Esophagus muscularis mucosa (tissue), 4 donors: ENCODE data around the gene ADGRB3. TPM values are rescaled to one million over a fixed set of nuclear protein-coding genes. Genes with fewer than 3 reads are reported as not detected.
"Not testable (repeated sequence)": the region's sequence is repeated elsewhere in the genome, so short reads cannot be mapped to it uniquely, and the experiment has no call there.

ENCODE experiments used
- DNase-seq: peaks from one replicate; pipeline ENCODE4 v3.0.0-alpha.2; 2017; ENCODE audit errors: extremely low spot score
- H3K27ac ChIP-seq, 4 donors: fragments of 200-600 bp; sonication (generic); replicated peaks in 1 of 4; 1 replicate in 3 of 4; 2 replicates in 1 of 4; pipeline ENCODE4 v1.5.1; 2016 to 2019; ENCODE audit warnings: mild to moderate bottlenecking in 1 of 4
- H3K27me3 ChIP-seq, 4 donors: fragments of 200-600 bp; sonication (generic); one replicate each; pipeline versions ENCODE4 v1.5.1 to v1.6.0; 2016 to 2019
- H3K36me3 ChIP-seq, 4 donors: fragments of 200-600 bp; sonication (generic); one replicate each; pipeline ENCODE4 v1.5.1; 2016 to 2019
- H3K4me1 ChIP-seq, 4 donors: fragments of 200-600 bp; sonication (generic); one replicate each; pipeline ENCODE4 v1.5.1; 2016 to 2019
- H3K4me3 ChIP-seq, 4 donors: fragments of 200-600 bp; sonication (generic); 1 replicate in 2 of 4; 2 replicates in 2 of 4; pipeline ENCODE4 v1.5.1; 2016 to 2019; ENCODE audit warnings: mild to moderate bottlenecking in 4 of 4, moderate library complexity in 1 of 4
- H3K9me3 ChIP-seq, 4 donors: fragments of 200-600 bp; sonication (generic); 1 replicate in 3 of 4; 2 replicates in 1 of 4; pipeline ENCODE4 v1.5.1; 2016 to 2019
- CTCF ChIP-seq, 3 experiments: fragments of 200-600 bp in 2 of 3; fragments of 450-650 bp in 1 of 3; sonication (generic) in 2 of 3; IDR thresholded peaks; one replicate each; pipeline ENCODE4 v1.5.1; 2017 to 2019; ENCODE audit warnings: antibody characterized with exemption in 3 of 3, mild to moderate bottlenecking in 2 of 3, moderate library complexity in 1 of 3
- EP300 ChIP-seq: sonication (generic); formaldehyde crosslinking; IDR thresholded peaks from one replicate; pipeline ENCODE4 v1.6.1; 2017; ENCODE audit warnings: antibody characterized with exemption
- POLR2A ChIP-seq: fragments of 450-650 bp; IDR thresholded peaks from one replicate; pipeline ENCODE4 v1.6.1; 2017; ENCODE audit warnings: antibody characterized with exemption, moderate library complexity, mild to moderate bottlenecking, low read depth
- POLR2AphosphoS5 ChIP-seq, 2 donors: sonication (generic); formaldehyde crosslinking; IDR thresholded peaks; one replicate each; pipeline ENCODE4 v1.6.1; 2017; ENCODE audit warnings: antibody characterized with exemption in 2 of 2
- WGBS: methylation state at CpG from one replicate; pipeline ENCODE4 v1.1.5; 2018; 5-methylcytosine and 5-hydroxymethylcytosine counted together
- intact Hi-C: fragments of 100-400 bp; cut with DNase I; formaldehyde crosslinking; loops from one replicate; pipeline ENCODE4 v1.15.1; 2023
- small RNA-seq, 3 donors: library from RNA; depleted of rRNA; stranded (forward); fragments of <200 nt; gene quantifications; one replicate each; pipeline ENCODE3, GENCODE V24; 2016
- total RNA-seq, 4 donors: library from RNA; depleted of rRNA; stranded (reverse); fragments of >200 nt; gene quantifications; one replicate each; pipeline versions ENCODE4 v1.1.0 to v1.2.1, GENCODE V29; 2016

ADGRB3 gene
- total RNA-seq, 4 donors from 2014 or later, result 4.9 to 6.3 (median 5.8) TPM

GRCh38 chr6:69424581-69424980, 789.5 kb downstream of the ADGRB3 start:
- Histone ChIP-seq H3K27me3 (no peaks in the 10 kb centered on the region), H3K4me1 (peaks cover 0 to 12% (median 8%) of the 10 kb centered on the region in 4 donors), H3K27ac (no peak overlapping the region), H3K9me3 (no peaks in the 10 kb centered on the region), H3K36me3 (no peaks in the 10 kb centered on the region), H3K4me3 (no peak overlapping the region)
- DNase-seq, result no peak
- intact Hi-C loops, result no loop called here
- WGBS, result 71% methylated on average over 3 of the region's 3 CpGs
- no peak for TF ChIP-seq CTCF (IDR thresholded peaks at IDR 0.05)
- TF ChIP-seq POLR2AphosphoS5 (IDR thresholded peaks at IDR 0.05), result no peak
- TF ChIP-seq EP300, result no peak
- no peak for TF ChIP-seq POLR2A

- WGBS, result 62% methylated on average over 5 of the region's 5 CpGs
- TF ChIP-seq POLR2A (no peak), EP300 (no peak), POLR2AphosphoS5 (IDR thresholded peaks at IDR 0.05) (no peak), CTCF (IDR thresholded peaks at IDR 0.05) (no peak)
These were observed 792.8 kb downstream of the ADGRB3 start for GRCh38 chr6:69427882-69428281.

DNA sequence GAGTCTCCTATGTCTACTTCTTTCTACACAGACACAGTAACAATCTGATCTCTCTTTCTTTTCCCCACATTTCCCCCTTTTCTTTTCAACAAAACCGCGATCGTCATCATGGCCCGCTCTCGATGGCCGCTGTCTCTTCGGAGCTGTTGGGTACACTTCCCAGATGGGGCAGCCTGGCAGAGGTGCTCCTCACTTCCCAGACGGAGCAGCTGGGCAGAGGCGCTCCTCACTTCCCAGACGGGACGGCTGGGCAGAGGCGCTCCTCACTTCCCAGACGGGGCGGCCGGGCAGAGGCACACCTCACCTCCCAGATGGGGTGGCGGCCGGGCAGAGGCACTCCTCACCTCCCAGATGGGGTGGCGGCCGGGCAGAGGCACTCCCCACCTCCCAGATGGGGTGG, 797.1 kb downstream of the ADGRB3 start:
- H3K36me3 ChIP-seq, H3K9me3 ChIP-seq, DNase-seq, H3K4me3 ChIP-seq, H3K4me1 ChIP-seq, H3K27me3 ChIP-seq, intact Hi-C loops, H3K27ac ChIP-seq: not testable (repeated sequence)
- 90% methylated on average over 17 of the region's 19 CpGs for WGBS

More at GRCh38 chr6:69427882-69428281, 792.8 kb downstream of the ADGRB3 start:
- intact Hi-C loops, result no loop called here
- no peak overlapping the region for H3K27ac ChIP-seq
- no peaks in the 10 kb centered on the region for H3K9me3 ChIP-seq
- no peak overlapping the region for H3K4me3 ChIP-seq
- no peaks in the 10 kb centered on the region for H3K36me3 ChIP-seq
- no peak for DNase-seq
- H3K4me1 ChIP-seq, result peaks cover 0 to 7% (median 3%) of the 10 kb centered on the region in 4 donors
- H3K27me3 ChIP-seq, result no peaks in the 10 kb centered on the region

- intact Hi-C loops, H3K9me3 ChIP-seq, DNase-seq, H3K4me1 ChIP-seq, H3K4me3 ChIP-seq, H3K36me3 ChIP-seq, H3K27ac ChIP-seq, H3K27me3 ChIP-seq: not testable (repeated sequence)
- WGBS, result 88% methylated on average over 17 of the region's 22 CpGs
These were observed 798.0 kb downstream of the ADGRB3 start for GRCh38 chr6:69433116-69433515.

- DNase-seq, result no peak
- Histone ChIP-seq H3K27ac (no peak overlapping the region), H3K4me1 (no peaks in the 10 kb centered on the region), H3K36me3 (no peaks in the 10 kb centered on the region), H3K9me3 (no peaks in the 10 kb centered on the region), H3K4me3 (no peak overlapping the region), H3K27me3 (no peaks in the 10 kb centered on the region)
- intact Hi-C loops, result no loop called here
- 93% methylated on average over 2 of the region's 2 CpGs for WGBS
- TF ChIP-seq POLR2AphosphoS5 (IDR thresholded peaks at IDR 0.05) (no peak), CTCF (IDR thresholded peaks at IDR 0.05) (no peak), POLR2A (no peak), EP300 (no peak)
These were observed 803.0 kb downstream of the ADGRB3 start for GRCh38 chr6:69438113-69438512.

Small RNA genes lying within 50 kb of the gene (small RNA-seq; reads per million reads assigned to genes)
- 0 reads per million in 3 donors for gene AL606923.1
